Esophagus muscularis mucosa (tissue), 4 donors: ENCODE measurements around the gene PHACTR3.

Source experiments
- EP300 ChIP-seq: sonication (generic); formaldehyde crosslinking; IDR thresholded peaks from one replicate; pipeline ENCODE4 v1.6.1; 2017; ENCODE audit warnings: antibody characterized with exemption
- POLR2A ChIP-seq: fragments of 450-650 bp; IDR thresholded peaks from one replicate; pipeline ENCODE4 v1.6.1; 2017; ENCODE audit warnings: antibody characterized with exemption, moderate library complexity, mild to moderate bottlenecking, low read depth
- POLR2AphosphoS5 ChIP-seq, 2 donors: sonication (generic); formaldehyde crosslinking; IDR thresholded peaks; one replicate each; pipeline ENCODE4 v1.6.1; 2017; ENCODE audit warnings: antibody characterized with exemption in 2 of 2
- TF ChIP-seq, protein P1 (sequence below), 3 experiments: fragments of 200-600 bp in 2 of 3; fragments of 450-650 bp in 1 of 3; sonication (generic) in 2 of 3; IDR thresholded peaks; one replicate each; pipeline ENCODE4 v1.5.1; 2017 to 2019; ENCODE audit warnings: antibody characterized with exemption in 3 of 3, mild to moderate bottlenecking in 2 of 3, moderate library complexity in 1 of 3

DNA sequence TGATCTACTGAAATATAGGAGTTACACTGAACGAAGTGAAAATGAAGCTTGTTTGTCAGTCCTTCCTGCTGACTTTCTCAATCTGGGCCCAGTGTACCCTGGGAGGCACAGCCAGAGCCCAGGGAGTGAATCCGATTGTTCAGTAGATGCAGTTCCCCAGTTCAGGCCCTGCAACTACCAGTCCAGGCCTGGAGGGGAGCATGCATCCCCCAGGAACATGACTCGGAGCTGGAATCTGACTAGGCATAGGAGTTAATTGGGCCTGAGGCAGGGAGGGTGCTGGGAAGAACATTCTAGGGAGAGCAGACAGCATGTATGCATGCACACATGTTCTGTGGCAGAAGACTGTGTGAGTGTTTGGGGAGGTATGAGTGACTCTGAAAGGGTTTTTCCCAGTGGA, 42.1 kb downstream of the PHACTR3 start:
- TF ChIP-seq POLR2A (no peak), POLR2AphosphoS5 (IDR thresholded peaks at IDR 0.05) (no peak), EP300 (no peak)
- TF ChIP-seq, protein P1, sequence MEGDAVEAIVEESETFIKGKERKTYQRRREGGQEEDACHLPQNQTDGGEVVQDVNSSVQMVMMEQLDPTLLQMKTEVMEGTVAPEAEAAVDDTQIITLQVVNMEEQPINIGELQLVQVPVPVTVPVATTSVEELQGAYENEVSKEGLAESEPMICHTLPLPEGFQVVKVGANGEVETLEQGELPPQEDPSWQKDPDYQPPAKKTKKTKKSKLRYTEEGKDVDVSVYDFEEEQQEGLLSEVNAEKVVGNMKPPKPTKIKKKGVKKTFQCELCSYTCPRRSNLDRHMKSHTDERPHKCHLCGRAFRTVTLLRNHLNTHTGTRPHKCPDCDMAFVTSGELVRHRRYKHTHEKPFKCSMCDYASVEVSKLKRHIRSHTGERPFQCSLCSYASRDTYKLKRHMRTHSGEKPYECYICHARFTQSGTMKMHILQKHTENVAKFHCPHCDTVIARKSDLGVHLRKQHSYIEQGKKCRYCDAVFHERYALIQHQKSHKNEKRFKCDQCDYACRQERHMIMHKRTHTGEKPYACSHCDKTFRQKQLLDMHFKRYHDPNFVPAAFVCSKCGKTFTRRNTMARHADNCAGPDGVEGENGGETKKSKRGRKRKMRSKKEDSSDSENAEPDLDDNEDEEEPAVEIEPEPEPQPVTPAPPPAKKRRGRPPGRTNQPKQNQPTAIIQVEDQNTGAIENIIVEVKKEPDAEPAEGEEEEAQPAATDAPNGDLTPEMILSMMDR (IDR thresholded peaks at IDR 0.05): no peak
